GM13976 (cell line): ENCODE data around the gene MCTP1.

Experiments used
- DNase-seq: peaks from one replicate; pipeline ENCODE4 v3.0.0; 2012; ENCODE audit warnings: low spot score
- CTCF ChIP-seq: IDR thresholded peaks from 2 replicates; pipeline ENCODE4 v1.5.1; 2012; ENCODE audit warnings: borderline replicate concordance, mild to moderate bottlenecking; ENCODE audit not compliant: insufficient read depth; ENCODE audit errors: extremely low read depth, missing control alignments, control extremely low read depth
- in situ Hi-C: fragments of 300-500 bp; cut with MboI; formaldehyde crosslinking; loops from one replicate; pipeline ENCODE4 v1.12.0; 2022; ENCODE audit warnings: low sequenced_read_pairs, mixed read lengths, inconsistent platforms; ENCODE audit not compliant: unreplicated experiment

MCTP1 gene

GRCh38 chr5:94777056-94777880 lies 507.6 kb downstream of the MCTP1 start:
- TF ChIP-seq CTCF: no peak
- in situ Hi-C loops: no loop called here
- DNase-seq: no peak

GRCh38 chr5:94776167-94776566 lies 508.7 kb downstream of the MCTP1 start:
- in situ Hi-C loops: no loop called here
- DNase-seq: no peak
- TF ChIP-seq CTCF: no peak

- in situ Hi-C loops: no loop called here
- TF ChIP-seq CTCF: no peak
- DNase-seq: no peak
Observed at GRCh38 chr5:94775088-94775487, 509.8 kb downstream of the MCTP1 start.

- in situ Hi-C loops: no loop called here
- TF ChIP-seq CTCF: no peak
- no peak for DNase-seq
Observed at GRCh38 chr5:94771742-94772141, 513.2 kb downstream of the MCTP1 start.

- in situ Hi-C loops: no loop called here
- no peak for TF ChIP-seq CTCF
- no peak for DNase-seq
Observed at GRCh38 chr5:94769996-94770395, 514.9 kb downstream of the MCTP1 start.

- in situ Hi-C loops: no loop called here
- no peak for DNase-seq
- TF ChIP-seq CTCF: no peak
Observed at GRCh38 chr5:94761786-94762185, 523.1 kb downstream of the MCTP1 start.

GRCh38 chr5:94761055-94761454 lies 523.8 kb downstream of the MCTP1 start:
- TF ChIP-seq CTCF: no peak
- in situ Hi-C loops: no loop called here
- no peak for DNase-seq
